Measurements from ENCODE around the gene SMPX.

SMPX gene

GRCh38 chrX:21747558-21747957 is 10.4 kb downstream of the SMPX start:
- Histone ChIP-seq H3K4me3 (ENCODE audit: low read depth, low read length, poor library complexity, severe bottlenecking) (no peak overlapping the region), H3K36me3 (ENCODE audit: insufficient read depth, low read length) (no peaks in the 10 kb centered on the region), H3K4me2 (ENCODE audit: low read length) (no peak overlapping the region)

GRCh38 chrX:21745756-21746155 is 12.2 kb downstream of the SMPX start:
- Histone ChIP-seq H3K9me3 (ENCODE audit: low read length) (no peaks in the 10 kb centered on the region), H3K27me3 (ENCODE audit: insufficient read depth, low read length) (no peaks in the 10 kb centered on the region), H3K9me2 (ENCODE audit: low read depth, low read length) (no peaks in the 10 kb centered on the region), H3K79me2 (ENCODE audit: insufficient read depth, low read length) (no peaks in the 10 kb centered on the region), H3K36me3 (ENCODE audit: insufficient read depth, low read length) (no peaks in the 10 kb centered on the region), H3K9ac (ENCODE audit: low read length) (no peak overlapping the region), H2AFZ (ENCODE audit: low read length) (no peak overlapping the region), H3K4me3 (ENCODE audit: low read depth, low read length, poor library complexity, severe bottlenecking) (no peak overlapping the region), H3F3A (ENCODE audit: insufficient read depth, low read length) (no peaks in the 10 kb centered on the region), H3K27ac (ENCODE audit: low read depth, low read length, poor library complexity, severe bottlenecking) (no peak overlapping the region), H3K4me2 (ENCODE audit: low read length) (no peak overlapping the region), H3K4me1 (ENCODE audit: insufficient read depth, low read length, severe bottlenecking) (no peaks in the 10 kb centered on the region), H4K20me1 (ENCODE audit: insufficient read depth, low read length) (no peaks in the 10 kb centered on the region)
- TF ChIP-seq EZH2 (IDR thresholded peaks at IDR 0.05; ENCODE audit: borderline replicate concordance, low read length) (no peak), CTCF (IDR thresholded peaks at IDR 0.05; ENCODE audit: low read length) (peak; percentile 58)

More at GRCh38 chrX:21747558-21747957, 10.4 kb downstream of the SMPX start:
- Histone ChIP-seq H3K79me2 (ENCODE audit: insufficient read depth, low read length) (no peaks in the 10 kb centered on the region), H3F3A (ENCODE audit: insufficient read depth, low read length) (no peaks in the 10 kb centered on the region), H4K20me1 (ENCODE audit: insufficient read depth, low read length) (no peaks in the 10 kb centered on the region), H3K9me2 (ENCODE audit: low read depth, low read length) (no peaks in the 10 kb centered on the region), H3K27ac (ENCODE audit: low read depth, low read length, poor library complexity, severe bottlenecking) (no peak overlapping the region), H2AFZ (ENCODE audit: low read length) (no peak overlapping the region), H3K9me3 (ENCODE audit: low read length) (no peaks in the 10 kb centered on the region), H3K4me1 (ENCODE audit: insufficient read depth, low read length, severe bottlenecking) (no peaks in the 10 kb centered on the region), H3K27me3 (ENCODE audit: insufficient read depth, low read length) (no peaks in the 10 kb centered on the region), H3K9ac (ENCODE audit: low read length) (no peak overlapping the region)
- TF ChIP-seq CTCF (IDR thresholded peaks at IDR 0.05; ENCODE audit: low read length), result no peak
- TF ChIP-seq EZH2 (IDR thresholded peaks at IDR 0.05; ENCODE audit: borderline replicate concordance, low read length), result no peak

GRCh38 chrX:21744721-21745120 is 13.2 kb downstream of the SMPX start:
- Histone ChIP-seq H2AFZ (ENCODE audit: low read length) (no peak overlapping the region), H3K4me1 (ENCODE audit: insufficient read depth, low read length, severe bottlenecking) (no peaks in the 10 kb centered on the region), H3K9me2 (ENCODE audit: low read depth, low read length) (no peaks in the 10 kb centered on the region), H3K27me3 (ENCODE audit: insufficient read depth, low read length) (no peaks in the 10 kb centered on the region), H3K4me2 (ENCODE audit: low read length) (no peak overlapping the region), H3K36me3 (ENCODE audit: insufficient read depth, low read length) (no peaks in the 10 kb centered on the region), H3K9me3 (ENCODE audit: low read length) (no peaks in the 10 kb centered on the region), H3K27ac (ENCODE audit: low read depth, low read length, poor library complexity, severe bottlenecking) (no peak overlapping the region), H3K4me3 (ENCODE audit: low read depth, low read length, poor library complexity, severe bottlenecking) (no peak overlapping the region), H3F3A (ENCODE audit: insufficient read depth, low read length) (no peaks in the 10 kb centered on the region), H3K9ac (ENCODE audit: low read length) (no peak overlapping the region), H3K79me2 (ENCODE audit: insufficient read depth, low read length) (no peaks in the 10 kb centered on the region), H4K20me1 (ENCODE audit: insufficient read depth, low read length) (no peaks in the 10 kb centered on the region)
- no peak for TF ChIP-seq CTCF (IDR thresholded peaks at IDR 0.05; ENCODE audit: low read length)
- TF ChIP-seq EZH2 (IDR thresholded peaks at IDR 0.05; ENCODE audit: borderline replicate concordance, low read length), result no peak

Data from OCI-LY1 (cell line).